Measurements from ENCODE around the gene CHCHD6.

CHCHD6 gene

GRCh38 chr3:126855374-126855773, 151.3 kb downstream of the CHCHD6 start:
- Histone ChIP-seq H3K18ac (ENCODE audit: low read length) (no peak overlapping the region), H3K27me3 (ENCODE audit: control insufficient read depth in 3 of 3, insufficient read depth in 3 of 3, low read depth in 1 of 3, low read length in 3 of 3) (no peaks in the 10 kb centered on the region), H3K79me1 (ENCODE audit: low read depth, low read length) (no peaks in the 10 kb centered on the region), H3K14ac (ENCODE audit: low read length) (no peak overlapping the region), H3K4me3 (ENCODE audit: low read length in 2 of 2) (no peak overlapping the region), H3K4ac (ENCODE audit: low read length) (no peak overlapping the region), H3K4me1 (ENCODE audit: control insufficient read depth in 2 of 2, insufficient read depth in 1 of 2, low read depth in 1 of 2, low read length in 2 of 2) (peaks cover 4 to 36% of the 10 kb centered on the region in 2 donors), H3K23ac (ENCODE audit: low read depth, low read length, poor library complexity) (no peak overlapping the region), H3K4me2 (ENCODE audit: insufficient read depth, low read length, poor library complexity, severe bottlenecking) (no peak overlapping the region), H3K36me3 (replicated peaks in 1 of 2; ENCODE audit: control insufficient read depth in 2 of 2, insufficient read depth in 2 of 2, low read length in 2 of 2) (peaks cover 0 to 1% of the 10 kb centered on the region in 2 donors), H2BK120ac (ENCODE audit: low read depth, low read length) (no peak overlapping the region), H3K9ac (ENCODE audit: low read depth, low read length, poor library complexity) (no peak overlapping the region), H2BK5ac (ENCODE audit: low read length) (no peak overlapping the region), H4K8ac (ENCODE audit: low read depth, low read length) (no peak overlapping the region), H3K27ac (replicated peaks; ENCODE audit: low read length) (no peak overlapping the region), H4K91ac (ENCODE audit: low read depth, low read length, poor library complexity) (no peak overlapping the region), H3K9me3 (replicated peaks in 1 of 2; ENCODE audit: control insufficient read depth in 2 of 2, insufficient read depth in 1 of 2, low read depth in 1 of 2, low read length in 2 of 2) (no peaks in the 10 kb centered on the region), H2AFZ (ENCODE audit: low read length) (no peak overlapping the region), H2AK5ac (ENCODE audit: low read depth, low read length) (no peak overlapping the region), H2BK12ac (ENCODE audit: low read length) (no peak overlapping the region), H2BK15ac (ENCODE audit: low read length) (no peak overlapping the region)
- no CpG with 5 or more reads among the region's 4 CpGs for WGBS, 2 donors (ENCODE audit: extremely low coverage in 2 of 2, insufficient read length in 2 of 2, insufficient replicate concordance in 1 of 2)
- no peak for DNase-seq (ENCODE audit: low spot score)

GRCh38 chr3:126857928-126858327, 153.9 kb downstream of the CHCHD6 start:
- Histone ChIP-seq H3K4me3 (ENCODE audit: low read length in 2 of 2) (no peak overlapping the region), H3K9me3 (replicated peaks in 1 of 2; ENCODE audit: control insufficient read depth in 2 of 2, insufficient read depth in 1 of 2, low read depth in 1 of 2, low read length in 2 of 2) (no peaks in the 10 kb centered on the region), H3K4me2 (ENCODE audit: insufficient read depth, low read length, poor library complexity, severe bottlenecking) (no peak overlapping the region), H2BK12ac (ENCODE audit: low read length) (no peak overlapping the region), H3K27me3 (ENCODE audit: control insufficient read depth in 3 of 3, insufficient read depth in 3 of 3, low read depth in 1 of 3, low read length in 3 of 3) (no peaks in the 10 kb centered on the region), H3K4me1 (ENCODE audit: control insufficient read depth in 2 of 2, insufficient read depth in 1 of 2, low read depth in 1 of 2, low read length in 2 of 2) (peaks cover 0 to 17% of the 10 kb centered on the region in 2 donors), H3K23ac (ENCODE audit: low read depth, low read length, poor library complexity) (no peak overlapping the region), H4K91ac (ENCODE audit: low read depth, low read length, poor library complexity) (no peak overlapping the region), H3K4ac (ENCODE audit: low read length) (no peak overlapping the region), H3K79me1 (ENCODE audit: low read depth, low read length) (no peaks in the 10 kb centered on the region), H2AFZ (ENCODE audit: low read length) (no peak overlapping the region), H3K36me3 (replicated peaks in 1 of 2; ENCODE audit: control insufficient read depth in 2 of 2, insufficient read depth in 2 of 2, low read length in 2 of 2) (peaks cover 0 to 1% of the 10 kb centered on the region in 2 donors), H2BK120ac (ENCODE audit: low read depth, low read length) (no peak overlapping the region), H3K9ac (ENCODE audit: low read depth, low read length, poor library complexity) (no peak overlapping the region), H2BK5ac (ENCODE audit: low read length) (no peak overlapping the region), H4K8ac (ENCODE audit: low read depth, low read length) (no peak overlapping the region), H2BK15ac (ENCODE audit: low read length) (no peak overlapping the region), H3K18ac (ENCODE audit: low read length) (no peak overlapping the region), H3K14ac (ENCODE audit: low read length) (no peak overlapping the region), H3K27ac (replicated peaks; ENCODE audit: low read length) (no peak overlapping the region), H2AK5ac (ENCODE audit: low read depth, low read length) (no peak overlapping the region)
- no peak for DNase-seq (ENCODE audit: low spot score)
- no CpG with 5 or more reads among the region's 6 CpGs for WGBS, 2 donors (ENCODE audit: extremely low coverage in 2 of 2, insufficient read length in 2 of 2, insufficient replicate concordance in 1 of 2)

- no peak overlapping the region for H2BK120ac ChIP-seq (ENCODE audit: low read depth, low read length)
- H2BK5ac ChIP-seq (ENCODE audit: low read length), result no peak overlapping the region
- no peak for DNase-seq (ENCODE audit: low spot score)
- H4K8ac ChIP-seq (ENCODE audit: low read depth, low read length), result no peak overlapping the region
- peaks cover 0 to 15% of the 10 kb centered on the region in 2 donors for H3K4me1 ChIP-seq (ENCODE audit: control insufficient read depth in 2 of 2, insufficient read depth in 1 of 2, low read depth in 1 of 2, low read length in 2 of 2)
- H2AK5ac ChIP-seq (ENCODE audit: low read depth, low read length), result no peak overlapping the region
- no peak overlapping the region for H2BK15ac ChIP-seq (ENCODE audit: low read length)
- no peak overlapping the region for H2AFZ ChIP-seq (ENCODE audit: low read length)
- no peak overlapping the region for H3K9ac ChIP-seq (ENCODE audit: low read depth, low read length, poor library complexity)
- no peak overlapping the region for H3K23ac ChIP-seq (ENCODE audit: low read depth, low read length, poor library complexity)
- no peak overlapping the region for H4K91ac ChIP-seq (ENCODE audit: low read depth, low read length, poor library complexity)
- no peaks in the 10 kb centered on the region for H3K79me1 ChIP-seq (ENCODE audit: low read depth, low read length)
- no peak overlapping the region for H3K4ac ChIP-seq (ENCODE audit: low read length)
- no peak overlapping the region for H3K14ac ChIP-seq (ENCODE audit: low read length)
- WGBS, 2 donors (ENCODE audit: extremely low coverage in 2 of 2, insufficient read length in 2 of 2, insufficient replicate concordance in 1 of 2), result no CpG with 5 or more reads among the region's 11 CpGs
- peaks cover 0 to 1% of the 10 kb centered on the region in 2 donors for H3K36me3 ChIP-seq (replicated peaks in 1 of 2; ENCODE audit: control insufficient read depth in 2 of 2, insufficient read depth in 2 of 2, low read length in 2 of 2)
- no peaks in the 10 kb centered on the region for H3K9me3 ChIP-seq (replicated peaks in 1 of 2; ENCODE audit: control insufficient read depth in 2 of 2, insufficient read depth in 1 of 2, low read depth in 1 of 2, low read length in 2 of 2)
- no peak overlapping the region for H3K27ac ChIP-seq (replicated peaks; ENCODE audit: low read length)
- no peak overlapping the region for H3K18ac ChIP-seq (ENCODE audit: low read length)
- no peak overlapping the region for H3K4me3 ChIP-seq (ENCODE audit: low read length in 2 of 2)
- H3K27me3 ChIP-seq (ENCODE audit: control insufficient read depth in 3 of 3, insufficient read depth in 3 of 3, low read depth in 1 of 3, low read length in 3 of 3), result no peaks in the 10 kb centered on the region
- no peak overlapping the region for H2BK12ac ChIP-seq (ENCODE audit: low read length)
- no peak overlapping the region for H3K4me2 ChIP-seq (ENCODE audit: insufficient read depth, low read length, poor library complexity, severe bottlenecking)
Measured at GRCh38 chr3:126858401-126858800, 154.4 kb downstream of the CHCHD6 start.

GRCh38 chr3:126858887-126859286, 154.8 kb downstream of the CHCHD6 start:
- Histone ChIP-seq H2BK5ac (ENCODE audit: low read length) (no peak overlapping the region), H3K4me1 (ENCODE audit: control insufficient read depth in 2 of 2, insufficient read depth in 1 of 2, low read depth in 1 of 2, low read length in 2 of 2) (peaks cover 0 to 12% of the 10 kb centered on the region in 2 donors), H3K23ac (ENCODE audit: low read depth, low read length, poor library complexity) (no peak overlapping the region), H3K4me2 (ENCODE audit: insufficient read depth, low read length, poor library complexity, severe bottlenecking) (no peak overlapping the region), H3K18ac (ENCODE audit: low read length) (no peak overlapping the region), H3K27me3 (ENCODE audit: control insufficient read depth in 3 of 3, insufficient read depth in 3 of 3, low read depth in 1 of 3, low read length in 3 of 3) (no peaks in the 10 kb centered on the region), H2BK12ac (ENCODE audit: low read length) (no peak overlapping the region), H4K91ac (ENCODE audit: low read depth, low read length, poor library complexity) (no peak overlapping the region), H2AK5ac (ENCODE audit: low read depth, low read length) (no peak overlapping the region), H3K14ac (ENCODE audit: low read length) (no peak overlapping the region), H2AFZ (ENCODE audit: low read length) (no peak overlapping the region), H3K79me1 (ENCODE audit: low read depth, low read length) (no peaks in the 10 kb centered on the region), H3K9ac (ENCODE audit: low read depth, low read length, poor library complexity) (no peak overlapping the region), H3K4ac (ENCODE audit: low read length) (no peak overlapping the region), H3K36me3 (replicated peaks in 1 of 2; ENCODE audit: control insufficient read depth in 2 of 2, insufficient read depth in 2 of 2, low read length in 2 of 2) (peaks cover 0 to 1% of the 10 kb centered on the region in 2 donors), H3K9me3 (replicated peaks in 1 of 2; ENCODE audit: control insufficient read depth in 2 of 2, insufficient read depth in 1 of 2, low read depth in 1 of 2, low read length in 2 of 2) (no peaks in the 10 kb centered on the region), H4K8ac (ENCODE audit: low read depth, low read length) (no peak overlapping the region), H2BK15ac (ENCODE audit: low read length) (no peak overlapping the region), H2BK120ac (ENCODE audit: low read depth, low read length) (no peak overlapping the region), H3K4me3 (ENCODE audit: low read length in 2 of 2) (no peak overlapping the region), H3K27ac (replicated peaks; ENCODE audit: low read length) (no peak overlapping the region)
- no CpG with 5 or more reads among the region's 10 CpGs for WGBS, 2 donors (ENCODE audit: extremely low coverage in 2 of 2, insufficient read length in 2 of 2, insufficient replicate concordance in 1 of 2)
- DNase-seq (ENCODE audit: low spot score), result no peak
